ENCODE measurements around the gene CNTNAP3.
"Not testable (repeated sequence)": the region's sequence is repeated elsewhere in the genome, so short reads cannot be mapped to it uniquely, and the experiment has no call there.

- not testable (repeated sequence) for TF ChIP-seq CTCF (IDR thresholded peaks at IDR 0.05); EZH2 (IDR thresholded peaks at IDR 0.05; ENCODE audit: borderline replicate concordance, insufficient read depth, low read depth, low read length, poor library complexity, severe bottlenecking)
Observed at GRCh38 chr9:39038221-39038620, 249.7 kb downstream of the CNTNAP3 start.
